Adrenal gland (tissue), 5 donors: Measurements from ENCODE around the gene APAF1.

Source experiments
- POLR2A ChIP-seq, 2 donors: fragments of 450-650 bp; IDR thresholded peaks; one replicate each; pipeline ENCODE4 v1.6.1; 2017; ENCODE audit warnings: antibody characterized with exemption in 2 of 2, mild to moderate bottlenecking in 2 of 2, moderate library complexity in 1 of 2
- TF ChIP-seq, protein P1 (sequence below), 6 experiments: fragments of 450-650 bp in 4 of 6; fragments of 200-600 bp in 2 of 6; sonication (generic) in 1 of 6; IDR thresholded peaks; 1 replicate in 5 of 6; 2 replicates in 1 of 6; pipeline versions ENCODE4 v1.5.1 to v1.8.0; 2016 to 2021; ENCODE audit warnings: antibody characterized with exemption in 6 of 6, mild to moderate bottlenecking in 2 of 6, moderate library complexity in 1 of 6
- donor health status: DM: no; HTN: no; CAD: no.

GRCh38 chr12:98724384-98725155 is 79.5 kb downstream of the APAF1 start:
- TF ChIP-seq, protein P1, sequence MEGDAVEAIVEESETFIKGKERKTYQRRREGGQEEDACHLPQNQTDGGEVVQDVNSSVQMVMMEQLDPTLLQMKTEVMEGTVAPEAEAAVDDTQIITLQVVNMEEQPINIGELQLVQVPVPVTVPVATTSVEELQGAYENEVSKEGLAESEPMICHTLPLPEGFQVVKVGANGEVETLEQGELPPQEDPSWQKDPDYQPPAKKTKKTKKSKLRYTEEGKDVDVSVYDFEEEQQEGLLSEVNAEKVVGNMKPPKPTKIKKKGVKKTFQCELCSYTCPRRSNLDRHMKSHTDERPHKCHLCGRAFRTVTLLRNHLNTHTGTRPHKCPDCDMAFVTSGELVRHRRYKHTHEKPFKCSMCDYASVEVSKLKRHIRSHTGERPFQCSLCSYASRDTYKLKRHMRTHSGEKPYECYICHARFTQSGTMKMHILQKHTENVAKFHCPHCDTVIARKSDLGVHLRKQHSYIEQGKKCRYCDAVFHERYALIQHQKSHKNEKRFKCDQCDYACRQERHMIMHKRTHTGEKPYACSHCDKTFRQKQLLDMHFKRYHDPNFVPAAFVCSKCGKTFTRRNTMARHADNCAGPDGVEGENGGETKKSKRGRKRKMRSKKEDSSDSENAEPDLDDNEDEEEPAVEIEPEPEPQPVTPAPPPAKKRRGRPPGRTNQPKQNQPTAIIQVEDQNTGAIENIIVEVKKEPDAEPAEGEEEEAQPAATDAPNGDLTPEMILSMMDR (IDR thresholded peaks at IDR 0.05): no peak
- no peak for TF ChIP-seq POLR2A (IDR thresholded peaks at IDR 0.05)
